Measurements from ENCODE around the gene CSMD2.

The CSMD2 gene

DNA sequence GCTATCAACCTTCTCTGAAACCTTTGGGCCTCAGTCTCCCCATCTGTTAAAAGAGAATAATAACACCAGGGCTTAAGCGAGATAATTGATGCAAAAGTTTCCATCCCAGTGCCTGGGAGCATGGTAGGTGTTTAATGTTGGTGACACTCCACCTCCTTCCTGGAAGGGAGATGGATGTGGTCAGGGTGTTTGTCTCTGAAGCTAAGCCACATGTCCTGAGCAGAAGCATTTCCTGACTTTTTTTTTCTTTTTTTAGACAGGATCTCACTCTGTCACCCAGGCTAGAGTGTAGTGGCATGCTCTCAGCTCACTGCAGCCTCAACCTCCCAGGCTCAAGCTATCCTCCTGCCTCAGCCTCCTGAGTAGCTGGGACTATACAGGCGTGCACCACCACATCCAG, 373.8 kb downstream of the CSMD2 start:
- DNase-seq: no peak

DNA sequence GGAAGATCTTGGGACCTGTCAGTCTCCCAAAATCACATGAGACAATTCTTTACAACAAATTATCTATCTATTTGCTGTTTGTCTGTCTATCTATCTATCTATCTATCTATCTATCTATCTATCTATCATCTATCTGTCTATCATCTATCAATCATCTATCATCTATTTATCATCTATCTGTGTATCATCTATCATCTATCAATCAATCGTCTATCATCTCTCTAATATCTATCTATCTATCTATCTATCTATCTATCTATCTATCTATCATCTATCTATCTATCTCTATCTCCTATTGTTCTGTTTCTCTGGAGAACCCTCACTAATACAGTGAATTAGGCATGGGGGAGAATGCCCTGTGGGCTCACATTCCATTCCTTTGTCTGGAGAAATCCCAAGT, 374.5 kb downstream of the CSMD2 start:
- DNase-seq: no peak

- DNase-seq: no peak
Observed at GRCh38 chr1:33784876-33785275, 380.2 kb downstream of the CSMD2 start.

GRCh38 chr1:33782776-33783175, 382.3 kb downstream of the CSMD2 start:
- no peak for DNase-seq

DNA sequence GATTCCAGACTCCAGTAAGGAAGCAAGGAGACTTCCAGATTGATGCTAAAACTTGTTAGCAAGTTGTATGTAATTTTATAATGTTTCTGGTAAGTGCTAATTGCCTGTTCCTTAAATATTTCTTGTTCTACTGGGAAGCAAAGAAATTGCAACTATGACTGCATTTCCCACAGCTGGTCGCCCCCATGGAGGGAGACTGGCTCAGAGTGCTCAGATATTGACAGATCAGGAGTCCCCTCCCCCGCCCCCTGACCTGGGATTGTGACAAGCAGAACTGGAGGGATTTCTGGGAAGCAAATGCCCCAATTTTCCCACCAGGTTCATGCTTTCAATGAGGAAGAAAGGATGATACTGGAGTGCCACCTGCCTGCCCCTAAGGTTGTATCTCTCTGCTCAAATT, 383.4 kb downstream of the CSMD2 start:
- no peak for DNase-seq

- no peak for DNase-seq
Observed at GRCh38 chr1:33777337-33777736, 387.7 kb downstream of the CSMD2 start.

DNA sequence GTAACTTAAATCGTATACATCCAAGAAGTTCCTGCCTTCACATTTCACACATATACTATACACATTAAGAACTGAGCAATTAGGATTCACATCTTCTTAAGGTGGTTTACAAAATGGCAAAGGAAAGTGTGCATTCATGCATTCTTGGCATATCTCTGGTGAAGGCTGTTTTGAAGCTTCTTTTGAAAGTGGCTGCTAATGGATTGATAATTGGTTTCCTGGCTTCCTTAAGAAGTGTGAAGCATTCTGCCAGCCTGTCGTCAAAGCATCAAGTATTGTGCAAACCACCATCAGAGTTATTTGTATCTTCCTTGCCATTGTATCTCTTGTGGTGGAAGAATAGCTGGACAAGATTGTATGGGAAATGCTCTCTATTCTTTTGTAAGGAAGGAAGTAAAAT, 396.2 kb downstream of the CSMD2 start:
- DNase-seq: no peak

DNA sequence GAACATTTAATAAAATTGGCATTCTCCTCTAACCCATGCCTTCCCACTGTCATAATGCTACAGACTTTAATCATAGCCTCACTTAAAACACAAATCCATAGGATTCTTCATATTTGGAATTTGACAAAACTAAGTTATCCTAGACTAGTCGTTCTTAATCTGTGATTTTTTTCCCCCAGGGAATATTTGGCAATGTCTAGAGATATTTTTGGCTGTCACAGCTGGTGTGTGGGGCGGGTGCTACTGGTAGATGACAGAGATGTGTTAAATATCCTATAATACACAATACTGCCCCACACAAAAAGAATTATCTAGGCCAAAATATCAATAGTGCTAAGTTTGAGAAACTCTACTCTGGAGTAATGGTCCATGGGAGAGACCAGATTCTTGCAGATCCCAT, 396.9 kb downstream of the CSMD2 start:
- no peak for DNase-seq

DNA sequence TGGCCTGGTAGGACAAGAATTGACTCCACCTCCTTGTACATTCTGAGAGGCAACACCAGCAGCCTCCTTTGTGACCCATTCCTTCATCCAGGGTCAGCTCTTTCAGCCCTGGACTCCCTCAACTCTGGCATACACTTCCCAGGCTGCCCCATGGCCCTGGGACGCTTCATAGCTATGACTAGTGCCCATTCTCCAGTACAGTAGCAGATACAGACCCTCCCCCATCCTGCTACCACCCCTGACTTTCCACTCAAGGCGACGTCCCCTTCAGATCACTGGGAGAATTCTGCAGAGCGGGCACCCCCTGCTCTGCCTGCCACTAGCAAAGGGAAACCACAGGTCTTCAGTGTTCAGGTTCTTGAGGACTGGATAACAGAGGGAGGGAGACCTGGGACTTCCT, 400.9 kb downstream of the CSMD2 start:
- DNase-seq: no peak

- DNase-seq: no peak
Observed at GRCh38 chr1:33763406-33763805, 401.6 kb downstream of the CSMD2 start.

DNA sequence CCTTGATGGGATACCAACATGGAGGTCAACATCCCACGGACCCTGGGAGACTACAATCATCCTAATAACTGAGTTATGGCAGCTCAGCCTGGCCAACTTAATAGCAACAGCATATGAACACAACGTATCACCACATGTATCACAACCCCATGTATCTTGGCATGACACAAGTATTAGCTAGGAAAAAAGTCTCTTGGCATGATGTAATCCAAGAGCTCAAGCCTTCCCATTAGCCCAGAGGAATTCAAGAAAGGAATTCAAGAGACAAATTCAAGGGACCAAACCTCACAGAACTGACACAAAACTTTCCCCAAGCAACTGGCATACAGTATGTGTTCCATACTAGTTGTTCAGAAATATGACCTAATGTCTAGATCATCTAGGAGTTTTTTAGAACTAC, 402.1 kb downstream of the CSMD2 start:
- DNase-seq: no peak

- no peak for DNase-seq
Observed at GRCh38 chr1:33762109-33762830, 402.8 kb downstream of the CSMD2 start.

DNA sequence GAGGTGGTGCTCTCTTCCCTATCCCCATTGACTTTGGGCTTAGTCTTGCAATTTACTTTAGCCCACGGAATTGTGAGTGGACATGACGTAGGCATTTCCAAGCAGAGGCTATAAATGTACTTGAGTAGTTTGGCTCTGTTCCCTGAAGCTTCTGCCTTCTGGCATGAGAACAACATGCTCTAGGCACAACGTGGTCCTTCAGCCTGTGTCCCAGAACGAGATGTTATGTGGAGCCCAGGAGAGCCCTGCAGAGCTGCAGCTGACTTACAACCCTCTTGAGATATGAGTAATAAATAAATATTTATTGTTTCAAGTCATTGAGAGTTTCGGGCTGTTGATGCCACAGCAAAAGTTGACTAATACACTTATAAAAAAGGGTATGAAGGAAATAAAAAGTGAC, 406.3 kb downstream of the CSMD2 start:
- DNase-seq: no peak

GRCh38 chr1:33753087-33753856, 411.8 kb downstream of the CSMD2 start:
- no peak for DNase-seq

DNA sequence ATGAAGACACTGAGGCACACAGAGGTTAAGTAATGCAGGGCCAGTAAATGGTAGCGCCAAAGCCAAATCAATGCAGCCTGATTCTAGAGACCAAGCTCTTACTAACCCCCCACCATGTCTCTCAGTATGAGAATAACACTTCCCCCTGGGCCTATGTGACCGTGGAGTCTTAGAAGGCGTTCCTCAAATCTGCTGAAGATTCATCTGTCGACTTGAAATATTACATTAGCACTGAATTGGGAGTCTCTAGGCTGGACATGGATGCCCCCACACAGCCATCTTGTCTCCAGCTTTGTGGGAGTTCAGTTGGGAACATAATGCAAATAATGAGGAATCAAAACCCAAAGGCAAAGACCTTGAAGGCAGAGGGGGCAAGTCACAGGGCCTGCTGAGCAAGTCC, 419.1 kb downstream of the CSMD2 start:
- no peak for DNase-seq

GRCh38 chr1:33743221-33743998, 421.6 kb downstream of the CSMD2 start:
- no peak for DNase-seq

DNA sequence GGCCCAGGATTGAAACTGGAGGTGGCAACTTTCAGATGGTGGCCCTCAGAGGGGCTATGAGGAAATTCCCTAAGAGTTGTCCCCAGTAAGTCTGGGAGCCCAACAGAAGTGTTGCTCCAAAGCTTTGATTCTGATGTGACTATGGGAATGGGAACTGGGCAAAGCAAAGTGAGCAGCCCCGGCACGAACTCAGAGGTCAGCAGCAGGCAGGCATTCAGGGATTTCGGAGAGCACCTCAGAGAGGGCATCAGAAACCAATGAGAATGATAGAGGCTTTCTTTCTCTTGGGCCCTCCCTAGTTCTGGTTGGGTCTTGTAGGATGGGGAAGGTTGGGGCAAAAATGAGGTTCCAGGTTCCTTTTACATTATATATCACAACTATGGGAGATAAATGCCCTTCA, 422.4 kb downstream of the CSMD2 start:
- DNase-seq: no peak

GRCh38 chr1:33741749-33742148, 423.3 kb downstream of the CSMD2 start:
- no peak for DNase-seq

DNA sequence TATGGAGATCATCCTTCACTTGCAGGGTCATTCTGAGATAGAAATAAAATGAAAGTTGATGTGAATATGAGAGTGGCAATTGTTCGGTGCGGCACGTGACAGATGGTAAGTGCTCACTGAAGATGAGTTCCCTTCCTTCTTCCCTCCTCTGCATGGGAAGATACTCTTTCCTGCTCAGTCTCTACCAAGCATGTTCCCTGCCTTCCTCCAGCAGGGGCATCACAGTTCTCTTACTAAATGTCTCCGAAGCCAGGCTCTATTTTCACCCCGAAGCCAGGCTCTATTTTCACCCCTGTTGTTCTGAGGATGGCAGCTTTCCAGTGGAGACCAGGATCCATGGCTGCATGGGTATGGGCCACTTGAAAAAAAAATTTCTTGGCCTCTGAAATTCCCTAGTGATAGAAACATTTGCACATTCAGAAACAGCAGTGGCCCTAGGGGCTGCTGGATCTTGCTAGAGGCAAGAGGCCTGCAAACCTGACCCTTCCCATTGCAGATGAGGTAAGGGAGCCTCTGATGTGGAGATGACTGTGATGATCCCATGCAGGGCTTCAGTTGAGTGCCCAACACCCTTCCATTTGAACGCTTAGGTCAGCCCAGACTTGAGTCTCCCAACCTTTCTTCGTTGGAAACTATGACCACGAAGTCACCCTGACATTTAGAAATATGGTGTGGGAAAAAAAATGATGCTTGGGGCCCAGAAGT, 424.8 kb downstream of the CSMD2 start:
- no peak for DNase-seq

GRCh38 chr1:33738976-33739375, 426.1 kb downstream of the CSMD2 start:
- DNase-seq: no peak

DNA sequence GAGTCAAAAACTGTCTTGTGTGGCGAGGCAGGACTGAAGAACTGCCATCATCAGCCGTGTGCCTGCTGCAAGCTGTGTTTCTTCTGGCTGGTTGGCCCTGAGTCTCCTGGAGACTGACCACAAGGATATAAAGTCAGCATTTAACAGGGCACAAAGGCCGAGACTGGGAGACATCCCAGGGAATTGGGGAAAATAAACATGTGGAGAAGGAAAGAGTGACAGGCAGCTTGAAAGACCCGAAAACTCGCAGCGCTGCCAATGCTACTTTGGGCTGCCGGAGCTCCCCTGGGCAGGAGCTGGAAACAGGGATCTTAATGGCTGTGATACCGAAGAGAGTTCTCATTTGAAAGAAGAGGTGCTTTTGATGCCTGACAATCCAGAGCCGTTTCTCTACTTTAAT, 426.5 kb downstream of the CSMD2 start:
- DNase-seq: no peak

GRCh38 chr1:33736496-33736895, 428.5 kb downstream of the CSMD2 start:
- no peak for DNase-seq

DNA sequence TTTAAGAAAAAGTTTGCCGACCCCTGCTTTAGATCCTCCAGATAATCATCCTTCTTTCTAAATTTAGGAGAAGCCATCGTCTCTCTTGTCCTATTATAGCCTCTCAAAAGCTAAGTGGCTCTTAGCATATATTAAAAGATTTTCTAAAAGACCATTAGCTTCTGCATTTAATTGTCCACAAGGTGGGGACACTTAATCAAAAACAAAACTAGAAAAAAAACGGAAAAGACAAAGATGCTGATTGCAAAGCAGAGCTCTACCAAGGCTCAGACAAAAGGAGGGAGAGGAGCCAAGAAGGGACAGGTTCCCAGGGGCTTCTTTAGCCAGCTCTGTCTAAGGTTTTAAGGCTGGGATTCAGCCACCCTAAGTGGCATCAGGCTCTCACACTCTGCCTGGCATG, 429.4 kb downstream of the CSMD2 start:
- DNase-seq: no peak
